Astrocyte of the cerebellum (primary cell): ENCODE measurements around the gene COX5B.

ENCODE experiments used
- DNase-seq: peaks from one replicate; pipeline ENCODE4 v3.0.0-alpha.2; 2011; ENCODE audit warnings: low read depth
- H3K4me3 ChIP-seq: 2 replicates; pipeline ENCODE4 v1.5.1; 2011; ENCODE audit warnings: mild to moderate bottlenecking, low read depth, low read length, moderate library complexity
- CTCF ChIP-seq: IDR thresholded peaks from 2 replicates; pipeline ENCODE4 v1.5.1; 2012; ENCODE audit warnings: low read length, low read depth, moderate library complexity, mild to moderate bottlenecking; ENCODE audit errors: missing control alignments
- in situ Hi-C: cut with HindIII; loops from 2 replicates; pipeline ENCODE4 v1.10.0; 2017; ENCODE audit warnings: low sequenced_read_pairs

The COX5B gene

GRCh38 chr2:97688062-97688827 is 42.4 kb downstream of the COX5B start:
- no peak for TF ChIP-seq CTCF
- H3K4me3 ChIP-seq = no peak overlapping the region
- in situ Hi-C loops = no loop called here
- no peak for DNase-seq

DNA sequence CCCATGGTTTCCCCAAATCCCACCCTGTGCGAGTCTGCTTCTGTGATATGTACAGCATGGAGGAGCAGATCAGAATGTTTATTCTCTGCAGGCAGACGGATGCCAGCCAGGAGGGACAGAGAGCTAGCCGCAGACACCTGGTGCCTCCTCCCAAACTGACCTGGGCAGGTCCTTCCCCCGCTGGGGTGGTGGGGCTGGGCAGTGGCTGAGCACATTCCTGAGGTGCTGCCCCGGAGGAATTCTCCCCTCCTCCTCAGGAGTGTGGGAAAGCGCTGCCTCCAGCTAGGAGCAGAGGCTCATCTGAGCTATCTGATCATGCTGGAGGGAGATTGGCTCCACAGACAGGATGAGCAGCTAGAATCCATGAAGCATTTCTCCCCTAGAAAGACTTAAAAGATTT is 45.3 kb downstream of the COX5B start:
- DNase-seq = no peak
- in situ Hi-C loops = no loop called here
- no peak for TF ChIP-seq CTCF

GRCh38 chr2:97693476-97693875 is 47.6 kb downstream of the COX5B start:
- no peak for TF ChIP-seq CTCF
- in situ Hi-C loops = no loop called here
- DNase-seq = no peak
- no peak overlapping the region for H3K4me3 ChIP-seq

More for the DNA sequence above, 45.3 kb downstream of the COX5B start:
- H3K4me3 ChIP-seq = no peak overlapping the region

DNA sequence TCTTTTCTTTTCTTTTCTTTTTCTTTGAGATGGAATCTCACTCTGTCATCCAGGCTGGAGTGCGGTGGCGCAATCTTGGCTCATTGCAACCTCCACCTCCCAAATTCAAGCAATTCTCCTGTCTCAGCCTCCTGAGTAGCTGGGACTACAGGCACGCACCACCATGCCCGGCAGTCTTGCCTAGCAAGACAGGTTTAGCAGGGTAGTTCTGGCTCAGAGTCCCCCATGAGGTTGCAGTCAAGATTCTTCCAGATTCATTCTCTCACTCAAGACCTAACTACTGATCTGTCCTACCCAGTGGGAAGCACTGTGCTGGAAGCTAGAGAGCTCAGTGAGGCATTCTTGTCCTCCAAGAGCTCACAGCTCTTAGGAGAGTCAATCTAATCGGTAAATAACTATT is 49.9 kb downstream of the COX5B start:
- no peak for TF ChIP-seq CTCF
- H3K4me3 ChIP-seq = no peak overlapping the region
- no peak for DNase-seq
- in situ Hi-C loops = no loop called here

- peak; percentile 69 for DNase-seq
- TF ChIP-seq CTCF = peak; percentile 90
- no peak overlapping the region for H3K4me3 ChIP-seq
- in situ Hi-C loops = no loop called here
These were observed 51.7 kb downstream of the COX5B start for GRCh38 chr2:97697252-97698235.
